ENCODE results near the gene CFAP100.

DNA sequence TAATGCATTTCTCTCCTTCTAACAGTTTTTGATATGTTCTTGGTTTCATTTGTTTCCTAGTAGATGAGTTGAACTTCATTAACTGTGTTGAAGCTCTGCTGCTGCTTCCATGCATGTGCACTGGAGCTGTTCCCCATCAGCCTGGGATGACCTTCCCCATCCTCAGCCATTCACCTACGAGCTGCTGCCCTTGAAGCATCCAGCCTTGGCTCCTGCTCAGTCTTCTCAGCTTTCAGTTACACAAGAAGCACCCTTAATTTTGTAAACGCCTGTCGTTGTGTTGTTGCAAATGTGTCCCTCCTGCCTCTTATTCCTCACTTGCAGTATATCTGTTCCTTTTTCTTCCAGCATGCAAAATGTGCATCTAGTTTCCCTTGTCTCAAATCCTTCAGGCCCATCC is 89.4 kb downstream of the CFAP100 start:
- TF ChIP-seq, protein P1, sequence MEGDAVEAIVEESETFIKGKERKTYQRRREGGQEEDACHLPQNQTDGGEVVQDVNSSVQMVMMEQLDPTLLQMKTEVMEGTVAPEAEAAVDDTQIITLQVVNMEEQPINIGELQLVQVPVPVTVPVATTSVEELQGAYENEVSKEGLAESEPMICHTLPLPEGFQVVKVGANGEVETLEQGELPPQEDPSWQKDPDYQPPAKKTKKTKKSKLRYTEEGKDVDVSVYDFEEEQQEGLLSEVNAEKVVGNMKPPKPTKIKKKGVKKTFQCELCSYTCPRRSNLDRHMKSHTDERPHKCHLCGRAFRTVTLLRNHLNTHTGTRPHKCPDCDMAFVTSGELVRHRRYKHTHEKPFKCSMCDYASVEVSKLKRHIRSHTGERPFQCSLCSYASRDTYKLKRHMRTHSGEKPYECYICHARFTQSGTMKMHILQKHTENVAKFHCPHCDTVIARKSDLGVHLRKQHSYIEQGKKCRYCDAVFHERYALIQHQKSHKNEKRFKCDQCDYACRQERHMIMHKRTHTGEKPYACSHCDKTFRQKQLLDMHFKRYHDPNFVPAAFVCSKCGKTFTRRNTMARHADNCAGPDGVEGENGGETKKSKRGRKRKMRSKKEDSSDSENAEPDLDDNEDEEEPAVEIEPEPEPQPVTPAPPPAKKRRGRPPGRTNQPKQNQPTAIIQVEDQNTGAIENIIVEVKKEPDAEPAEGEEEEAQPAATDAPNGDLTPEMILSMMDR (IDR thresholded peaks at IDR 0.05) = no peak
- TF ChIP-seq EP300 (IDR thresholded peaks at IDR 0.05) = no peak
